ENCODE data around the gene PPP1R9B. TPM values are rescaled to one million over a fixed set of nuclear protein-coding genes. Genes with fewer than 3 reads are reported as not detected.

Gene PPP1R9B
- total and polyA plus RNA-seq, 4 donors = 0.90 to 26.1 (median 7.1) TPM

- H3K27ac ChIP-seq (ENCODE audit: low read depth in 1 of 2, low read length in 2 of 2) = no peak overlapping the region
- no peak for TF ChIP-seq RXRA (IDR thresholded peaks at IDR 0.05)
- no peak for TF ChIP-seq SP1 (IDR thresholded peaks at IDR 0.05)
- no peak for TF ChIP-seq GABPA (IDR thresholded peaks at IDR 0.05 in 1 of 2, conservative IDR thresholded peaks at IDR 0.05 in 1 of 2)
- TF ChIP-seq, protein P1, sequence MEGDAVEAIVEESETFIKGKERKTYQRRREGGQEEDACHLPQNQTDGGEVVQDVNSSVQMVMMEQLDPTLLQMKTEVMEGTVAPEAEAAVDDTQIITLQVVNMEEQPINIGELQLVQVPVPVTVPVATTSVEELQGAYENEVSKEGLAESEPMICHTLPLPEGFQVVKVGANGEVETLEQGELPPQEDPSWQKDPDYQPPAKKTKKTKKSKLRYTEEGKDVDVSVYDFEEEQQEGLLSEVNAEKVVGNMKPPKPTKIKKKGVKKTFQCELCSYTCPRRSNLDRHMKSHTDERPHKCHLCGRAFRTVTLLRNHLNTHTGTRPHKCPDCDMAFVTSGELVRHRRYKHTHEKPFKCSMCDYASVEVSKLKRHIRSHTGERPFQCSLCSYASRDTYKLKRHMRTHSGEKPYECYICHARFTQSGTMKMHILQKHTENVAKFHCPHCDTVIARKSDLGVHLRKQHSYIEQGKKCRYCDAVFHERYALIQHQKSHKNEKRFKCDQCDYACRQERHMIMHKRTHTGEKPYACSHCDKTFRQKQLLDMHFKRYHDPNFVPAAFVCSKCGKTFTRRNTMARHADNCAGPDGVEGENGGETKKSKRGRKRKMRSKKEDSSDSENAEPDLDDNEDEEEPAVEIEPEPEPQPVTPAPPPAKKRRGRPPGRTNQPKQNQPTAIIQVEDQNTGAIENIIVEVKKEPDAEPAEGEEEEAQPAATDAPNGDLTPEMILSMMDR (IDR thresholded peaks at IDR 0.05; ENCODE audit: low read depth, low read length, missing input control) = no peak
- TF ChIP-seq NR2F2 (IDR thresholded peaks at IDR 0.05) = no peak
- no peak for TF ChIP-seq TAF1 (conservative IDR thresholded peaks at IDR 0.05)
- no peak for TF ChIP-seq FOXA2 (IDR thresholded peaks at IDR 0.05)
- TF ChIP-seq REST (IDR thresholded peaks at IDR 0.05) = no peak
- TF ChIP-seq FOXA1 (IDR thresholded peaks at IDR 0.05) = no peak
- H3K9ac ChIP-seq (ENCODE audit: low read depth in 1 of 2, low read length in 2 of 2) = no peak overlapping the region
- no peaks in the 10 kb centered on the region for H3K9me3 ChIP-seq (ENCODE audit: control insufficient read depth in 4 of 4, low read length in 3 of 4)
- H3K4me1 ChIP-seq (ENCODE audit: control insufficient read depth in 4 of 4, insufficient read depth in 4 of 4, low read length in 3 of 4) = peaks cover 15 to 24% (median 20%) of the 10 kb centered on the region in 4 donors
- DNase-seq (ENCODE audit: low spot score) = no peak
- H3K27me3 ChIP-seq (ENCODE audit: control insufficient read depth in 4 of 4, insufficient read depth in 4 of 4, low read length in 3 of 4) = no peaks in the 10 kb centered on the region
- 96% methylated on average over 21 of the region's 21 CpGs for WGBS
- peaks cover 17 to 39% (median 25%) of the 10 kb centered on the region in 4 donors for H3K36me3 ChIP-seq (ENCODE audit: control insufficient read depth in 4 of 4, insufficient read depth in 3 of 4, low read depth in 1 of 4, low read length in 3 of 4)
- H3K4me3 ChIP-seq (ENCODE audit: low read depth in 1 of 3, low read length in 3 of 3) = no peak overlapping the region
Observed at GRCh38 chr17:50105811-50106210, 44.7 kb downstream of the PPP1R9B start.

- H3K36me3 ChIP-seq (ENCODE audit: control insufficient read depth in 4 of 4, insufficient read depth in 3 of 4, low read depth in 1 of 4, low read length in 3 of 4) = peaks cover 12 to 28% (median 21%) of the 10 kb centered on the region in 4 donors
- no peak overlapping the region for H3K9ac ChIP-seq (ENCODE audit: low read depth in 1 of 2, low read length in 2 of 2)
- H3K27ac ChIP-seq (ENCODE audit: low read depth in 1 of 2, low read length in 2 of 2) = no peak overlapping the region
- DNase-seq (ENCODE audit: low spot score) = no peak
- WGBS = 96% methylated on average over 5 of the region's 5 CpGs
- H3K4me3 ChIP-seq (ENCODE audit: low read depth in 1 of 3, low read length in 3 of 3) = no peak overlapping the region
- H3K27me3 ChIP-seq (ENCODE audit: control insufficient read depth in 4 of 4, insufficient read depth in 4 of 4, low read length in 3 of 4) = no peaks in the 10 kb centered on the region
- peaks cover 15 to 34% (median 29%) of the 10 kb centered on the region in 4 donors for H3K4me1 ChIP-seq (ENCODE audit: control insufficient read depth in 4 of 4, insufficient read depth in 4 of 4, low read length in 3 of 4)
- no peaks in the 10 kb centered on the region for H3K9me3 ChIP-seq (ENCODE audit: control insufficient read depth in 4 of 4, low read length in 3 of 4)
- TF ChIP-seq FOXA1 (IDR thresholded peaks at IDR 0.05) (no peak), RXRA (IDR thresholded peaks at IDR 0.05) (no peak), GABPA (IDR thresholded peaks at IDR 0.05 in 1 of 2, conservative IDR thresholded peaks at IDR 0.05 in 1 of 2) (no peak), ATF3 (IDR thresholded peaks at IDR 0.05) (no peak), TAF1 (conservative IDR thresholded peaks at IDR 0.05) (no peak), SP1 (IDR thresholded peaks at IDR 0.05) (no peak), NR2F2 (IDR thresholded peaks at IDR 0.05) (no peak), MAX (IDR thresholded peaks at IDR 0.05) (no peak), EGR1 (IDR thresholded peaks at IDR 0.05; ENCODE audit: low read depth in 2 of 2) (no peak), HNF4G (IDR thresholded peaks at IDR 0.05) (no peak), HNF4A (conservative IDR thresholded peaks at IDR 0.05) (no peak)
Observed at GRCh38 chr17:50103941-50104340, 46.5 kb downstream of the PPP1R9B start.

Data from liver (tissue), 9 donors.